HG03442 (cell line): ENCODE measurements around the gene TRIM46.

Experiments
- ATAC-seq: cut with Tn5 transposase; IDR thresholded peaks from one replicate; pipeline ENCODE4 v1.9.1; 2021; ENCODE audit warnings: mild to moderate bottlenecking, moderate library complexity; ENCODE audit not compliant: unreplicated experiment

Gene TRIM46, protein sequence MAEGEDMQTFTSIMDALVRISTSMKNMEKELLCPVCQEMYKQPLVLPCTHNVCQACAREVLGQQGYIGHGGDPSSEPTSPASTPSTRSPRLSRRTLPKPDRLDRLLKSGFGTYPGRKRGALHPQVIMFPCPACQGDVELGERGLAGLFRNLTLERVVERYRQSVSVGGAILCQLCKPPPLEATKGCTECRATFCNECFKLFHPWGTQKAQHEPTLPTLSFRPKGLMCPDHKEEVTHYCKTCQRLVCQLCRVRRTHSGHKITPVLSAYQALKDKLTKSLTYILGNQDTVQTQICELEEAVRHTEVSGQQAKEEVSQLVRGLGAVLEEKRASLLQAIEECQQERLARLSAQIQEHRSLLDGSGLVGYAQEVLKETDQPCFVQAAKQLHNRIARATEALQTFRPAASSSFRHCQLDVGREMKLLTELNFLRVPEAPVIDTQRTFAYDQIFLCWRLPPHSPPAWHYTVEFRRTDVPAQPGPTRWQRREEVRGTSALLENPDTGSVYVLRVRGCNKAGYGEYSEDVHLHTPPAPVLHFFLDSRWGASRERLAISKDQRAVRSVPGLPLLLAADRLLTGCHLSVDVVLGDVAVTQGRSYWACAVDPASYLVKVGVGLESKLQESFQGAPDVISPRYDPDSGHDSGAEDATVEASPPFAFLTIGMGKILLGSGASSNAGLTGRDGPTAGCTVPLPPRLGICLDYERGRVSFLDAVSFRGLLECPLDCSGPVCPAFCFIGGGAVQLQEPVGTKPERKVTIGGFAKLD

DNA sequence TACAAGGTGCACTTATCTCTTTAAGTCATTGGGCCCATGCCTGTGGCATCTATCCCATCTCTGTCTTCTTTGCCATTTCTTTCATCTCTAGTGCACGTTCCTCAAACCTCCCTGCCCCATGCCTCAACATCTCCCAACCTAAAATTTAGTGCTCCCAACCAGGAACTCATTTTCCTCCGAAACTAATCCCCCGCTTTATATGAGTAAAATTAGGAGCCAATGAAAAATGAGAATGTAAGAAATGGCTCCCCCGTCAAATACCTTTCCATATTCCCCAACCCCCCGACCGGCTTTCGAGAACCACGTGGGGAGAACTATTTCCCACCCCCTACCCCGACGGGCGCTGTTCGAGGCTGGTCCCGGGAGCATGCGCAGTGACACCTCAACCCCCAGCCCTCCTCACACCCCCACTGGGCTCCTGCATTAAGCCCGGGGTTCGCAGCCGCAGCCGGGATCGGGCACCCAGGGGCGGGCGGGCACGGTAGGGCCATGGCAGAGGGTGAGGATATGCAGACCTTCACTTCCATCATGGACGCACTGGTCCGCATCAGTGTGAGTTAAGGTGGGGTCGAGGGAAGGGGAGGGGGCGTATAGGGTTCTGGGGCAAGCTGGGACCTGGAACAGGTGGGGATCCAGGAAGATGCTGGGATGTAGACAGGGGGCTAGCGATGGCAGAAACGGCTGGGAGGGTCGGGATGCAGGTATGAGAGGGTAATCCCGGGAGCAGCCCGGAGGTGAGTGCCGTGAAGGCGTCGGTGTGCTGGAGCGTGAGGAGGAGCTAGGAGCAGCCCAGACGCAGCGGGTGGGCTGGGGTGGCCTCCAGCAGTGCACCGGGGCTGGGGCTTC is at the start of gene TRIM46:
TRIM46 (plus strand) TSS at position 372 of the 846 bp plus-strand sequence; CDS start at position 490, 118 bp downstream.
- ATAC-seq = no peak

DNA sequence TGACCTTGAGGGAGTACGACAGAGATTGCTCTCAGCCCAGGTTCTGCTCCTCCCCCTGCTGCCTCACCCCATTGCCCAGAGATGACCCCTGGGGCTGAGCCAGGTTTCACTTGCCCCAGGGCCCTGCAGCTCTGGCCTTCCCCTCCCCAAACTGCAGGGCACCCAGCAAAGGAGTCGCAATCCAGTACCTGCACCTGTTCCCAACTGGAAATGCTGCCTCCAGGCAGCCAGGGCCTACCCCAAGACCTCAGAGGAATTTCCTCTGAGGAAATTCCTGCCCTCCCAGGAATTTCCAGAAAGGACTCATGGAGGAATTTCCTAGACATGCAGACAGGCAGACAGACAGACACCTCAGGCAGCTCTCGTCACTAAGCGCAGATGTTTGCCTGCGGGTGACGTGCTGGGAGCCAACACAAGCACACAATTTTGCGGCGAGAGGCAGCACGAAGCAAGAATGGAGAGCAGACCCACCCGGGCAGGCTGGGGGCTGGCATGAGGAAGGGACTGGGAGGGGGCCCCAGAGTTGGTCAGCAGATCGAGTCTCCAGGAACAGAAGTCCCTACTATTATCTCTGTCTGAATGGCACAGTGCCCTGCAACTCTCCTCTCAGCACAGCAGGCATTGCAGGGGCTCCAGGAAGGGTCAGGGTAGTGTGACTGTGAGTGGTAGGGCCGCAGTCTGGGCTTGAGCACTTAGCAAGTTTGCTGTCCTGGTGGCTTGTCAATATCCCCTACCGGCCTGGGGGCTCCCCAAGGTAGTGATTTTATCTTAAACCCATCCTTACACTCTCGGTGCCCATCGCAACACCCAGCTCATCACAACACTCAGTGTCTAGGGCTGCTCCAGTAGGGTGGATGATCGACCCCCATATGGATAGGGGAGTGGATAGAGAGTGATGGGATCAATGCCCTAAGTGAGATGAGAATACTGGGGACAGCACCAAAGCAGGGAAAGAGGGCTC is 48.9 kb upstream of the TRIM46 start:
- ATAC-seq = no peak

DNA sequence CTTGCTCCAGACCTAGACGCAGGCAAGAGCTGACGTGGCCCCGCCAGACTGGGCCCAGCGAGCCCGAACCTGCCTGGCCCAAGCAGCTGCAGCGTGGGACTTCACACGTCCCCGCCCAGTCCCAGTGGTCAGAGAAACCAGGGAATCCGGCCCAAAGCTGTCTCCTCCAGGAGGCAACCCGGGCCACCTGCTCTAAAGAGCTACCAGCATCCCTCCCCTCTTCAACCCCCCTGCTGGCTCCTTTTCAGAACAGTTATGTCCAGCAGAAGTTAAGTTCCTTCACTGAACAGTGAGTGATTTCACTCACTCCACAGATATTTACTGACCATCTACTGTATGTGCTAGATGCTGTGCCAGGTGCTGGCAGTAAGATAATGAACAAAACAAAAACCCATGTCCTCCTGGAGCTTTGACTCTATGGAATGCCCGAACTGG is 48.1 kb upstream of the TRIM46 start:
- no peak for ATAC-seq

DNA sequence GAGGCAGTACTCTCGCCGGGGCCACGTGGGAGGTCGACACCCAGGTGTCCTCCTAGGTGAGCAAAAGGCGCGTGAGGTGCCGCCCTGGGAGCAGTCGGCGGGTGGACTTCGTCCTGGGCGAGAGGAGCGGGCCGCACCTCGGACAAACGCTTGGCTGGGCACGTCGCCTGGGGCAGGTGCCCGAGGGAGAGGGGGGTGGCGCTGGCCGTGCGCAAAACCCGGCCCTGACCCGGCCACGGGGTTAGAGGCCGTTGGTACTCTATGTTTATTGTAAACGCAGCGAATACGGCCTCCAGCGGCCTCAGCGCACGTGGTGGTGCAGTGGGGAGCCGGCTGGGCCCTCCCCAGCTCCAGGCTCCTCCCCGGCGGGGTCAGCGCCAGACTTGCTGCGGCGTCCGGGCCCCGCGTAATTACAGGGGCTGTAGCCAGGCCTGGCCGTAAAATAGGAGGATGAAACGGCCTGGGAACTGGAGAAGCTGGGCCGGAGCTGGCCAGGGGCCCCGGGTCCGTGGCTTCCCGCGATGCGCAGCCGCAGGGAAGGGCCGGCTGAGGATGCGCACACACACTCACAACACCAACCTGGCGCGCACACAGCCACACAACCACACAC is 47.6 kb upstream of the TRIM46 start:
- ATAC-seq = no peak

DNA sequence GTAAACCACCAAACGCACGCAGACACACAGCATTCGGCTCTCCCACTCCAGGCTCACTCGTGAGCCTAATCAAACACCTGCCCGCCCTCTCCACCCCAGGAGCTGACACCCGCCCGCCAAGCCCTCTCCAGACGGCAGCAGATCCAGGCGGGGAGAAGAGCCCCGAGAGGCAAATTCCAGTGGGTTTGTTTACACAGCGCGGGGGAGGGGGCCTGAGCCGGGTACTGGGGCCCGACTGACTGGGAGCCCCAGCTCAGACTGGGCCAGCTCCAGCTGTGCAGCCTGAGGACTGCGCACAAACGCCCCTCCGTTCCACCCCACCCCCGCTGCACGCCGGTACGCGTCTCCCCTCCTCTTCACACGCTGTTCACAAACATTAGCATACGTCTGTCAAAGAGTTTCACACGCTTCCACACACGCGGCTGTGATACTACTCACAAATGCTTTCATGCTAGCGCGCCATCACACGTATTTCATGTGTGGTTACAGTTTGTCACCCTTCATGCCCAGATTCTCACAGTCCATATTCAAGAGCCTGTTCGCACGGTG is 47.0 kb upstream of the TRIM46 start:
- ATAC-seq = no peak

DNA sequence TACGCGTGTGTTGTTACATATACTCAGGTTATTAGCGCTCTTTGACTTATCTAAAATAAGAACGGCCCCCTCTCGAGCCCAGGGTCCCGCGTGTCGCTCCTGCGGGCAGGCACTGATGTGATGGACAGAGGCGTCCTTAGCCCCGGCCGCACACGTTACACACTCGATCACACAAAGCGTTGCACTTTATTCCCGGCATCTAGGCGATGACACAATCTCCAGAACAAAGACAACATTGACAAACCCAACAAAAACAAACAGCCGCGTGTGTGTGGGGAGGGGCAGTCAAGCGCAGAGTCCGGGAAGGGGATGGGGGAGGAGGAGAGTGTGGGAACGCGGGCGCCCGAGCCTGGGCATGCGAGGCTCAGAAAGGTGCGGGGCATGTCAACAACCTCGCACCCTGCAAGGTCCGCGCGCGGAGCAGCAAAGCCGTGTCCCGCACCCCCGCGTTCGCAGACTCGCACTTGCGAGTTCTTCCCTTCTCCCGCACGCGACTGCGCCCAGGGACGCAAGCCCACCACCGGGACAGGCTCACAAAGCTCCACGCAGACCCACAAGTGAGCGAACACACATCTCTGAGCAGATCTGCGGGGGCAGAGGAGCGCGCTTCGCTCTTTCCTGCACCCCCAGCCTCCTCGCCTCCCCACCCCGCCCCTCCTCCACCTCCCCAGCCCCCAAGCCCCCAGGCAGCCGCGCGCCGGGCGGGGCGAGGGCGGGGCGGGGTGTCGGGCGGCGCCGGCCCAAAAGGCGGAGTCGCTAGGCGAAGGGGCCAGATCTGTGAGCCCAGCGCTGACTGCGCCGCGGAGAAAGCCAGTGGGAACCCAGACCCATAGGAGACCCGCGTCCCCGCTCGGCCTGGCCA is 46.3 kb upstream of the TRIM46 start, which contains the start of gene EFNA1:
EFNA1 (plus strand) TSS at position 772 of the 862 bp plus-strand sequence. CDS start 102 bp downstream, outside the sequence.
- ATAC-seq = no peak

DNA sequence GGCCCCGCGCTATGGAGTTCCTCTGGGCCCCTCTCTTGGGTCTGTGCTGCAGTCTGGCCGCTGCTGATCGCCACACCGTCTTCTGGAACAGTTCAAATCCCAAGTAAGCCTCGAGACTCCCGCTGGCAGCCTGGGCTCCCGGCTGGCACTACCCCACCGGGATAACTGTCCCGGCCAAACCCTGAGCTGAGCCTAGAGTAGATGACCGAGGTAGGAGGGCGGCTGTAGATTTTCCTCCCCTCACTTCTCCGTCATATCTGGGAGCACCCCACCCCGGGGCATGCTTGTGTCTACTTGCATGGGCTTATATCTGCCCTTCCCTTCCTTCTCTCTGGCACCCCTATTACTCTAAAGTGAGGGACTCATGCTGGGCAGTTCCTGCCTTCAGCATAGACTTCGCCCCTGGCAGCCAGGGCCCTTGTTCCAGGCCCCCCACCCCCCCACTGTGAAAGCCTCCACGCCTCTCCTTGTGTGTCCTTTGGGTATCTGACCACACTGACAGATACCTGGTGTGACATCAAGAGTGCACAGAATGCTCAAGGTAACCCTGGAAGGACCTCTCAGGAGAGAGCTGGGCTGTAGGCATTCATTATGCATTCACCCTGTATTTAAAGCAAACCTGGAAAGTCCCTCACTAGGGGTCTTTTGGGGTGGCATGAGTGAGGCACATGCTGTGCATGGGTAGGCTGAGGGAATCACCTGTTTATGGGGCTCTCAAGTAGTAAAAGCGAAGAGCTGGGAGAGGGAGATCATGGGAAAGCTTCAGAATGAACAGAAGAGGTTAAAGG is 45.5 kb upstream of the TRIM46 start:
- ATAC-seq = no peak

DNA sequence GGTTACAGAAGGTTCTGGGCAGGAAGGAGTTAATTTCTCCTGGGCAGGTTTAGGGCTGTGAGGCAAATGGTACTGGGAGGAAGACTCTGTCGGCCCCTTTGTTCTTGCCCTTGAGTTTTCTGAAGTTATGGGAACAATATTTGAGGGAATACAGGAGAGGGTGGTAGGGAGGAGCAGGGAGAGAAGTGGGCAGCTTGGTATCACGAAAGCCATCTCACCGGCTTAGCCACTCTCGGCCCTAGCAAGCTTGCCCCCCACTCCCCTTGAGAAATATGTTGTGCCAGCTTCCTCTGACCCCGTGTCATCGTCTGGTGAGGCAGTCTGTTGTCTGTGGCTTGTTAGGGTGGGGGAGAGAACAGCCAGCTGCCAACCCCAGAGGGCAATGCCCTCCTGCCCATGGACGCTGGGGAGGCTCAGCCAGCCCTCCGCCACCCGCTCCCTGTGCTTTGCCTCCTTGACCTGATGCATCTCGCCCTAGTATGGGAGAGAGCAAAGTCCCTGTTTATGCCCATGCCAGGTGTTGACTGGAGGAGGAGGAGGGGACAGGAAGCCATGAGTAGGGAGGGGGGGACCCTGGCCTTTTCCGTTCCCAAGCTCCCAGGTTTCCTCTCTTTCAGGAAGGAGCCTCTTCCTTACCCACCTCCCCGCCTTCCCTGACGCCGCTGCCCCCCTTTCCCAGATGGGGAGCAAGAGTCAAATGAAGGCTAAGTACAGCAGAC is 44.7 kb upstream of the TRIM46 start:
- no peak for ATAC-seq

DNA sequence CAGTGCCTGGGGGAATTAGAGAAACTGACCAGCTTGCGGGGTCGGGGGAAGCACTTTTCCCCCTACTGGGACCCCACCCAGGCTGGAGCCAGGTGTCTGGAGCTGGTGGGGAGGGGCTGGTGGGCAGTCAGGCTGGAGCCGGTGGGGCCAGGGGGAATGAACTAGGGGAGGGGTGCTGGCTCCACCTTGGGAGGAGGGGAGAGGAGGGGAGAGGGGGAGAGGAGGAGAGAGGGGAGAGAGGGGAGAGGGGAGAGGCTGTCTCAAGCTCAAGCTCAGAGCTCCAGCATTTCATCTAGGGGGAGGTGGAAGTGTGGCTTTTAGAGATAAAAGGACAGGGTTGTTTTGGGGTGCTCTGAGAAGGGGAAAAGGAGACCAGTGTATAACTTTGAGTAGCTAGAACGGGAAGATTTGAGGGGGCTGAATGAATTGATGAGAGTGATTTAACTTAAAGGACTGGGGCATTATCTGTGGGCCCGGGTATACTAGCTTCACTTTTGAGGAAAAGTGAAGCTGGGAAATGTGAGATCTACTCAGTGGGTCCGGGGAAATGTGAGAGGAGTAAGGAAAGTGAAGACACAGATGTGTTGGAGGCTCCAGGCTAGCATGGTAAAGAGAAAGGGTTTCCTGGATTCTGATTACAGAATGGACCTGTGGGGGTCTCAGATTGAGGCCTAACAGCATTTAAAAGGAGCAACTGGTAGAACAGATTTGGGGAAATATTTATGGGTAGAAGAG is 43.2 kb upstream of the TRIM46 start:
- no peak for ATAC-seq

DNA sequence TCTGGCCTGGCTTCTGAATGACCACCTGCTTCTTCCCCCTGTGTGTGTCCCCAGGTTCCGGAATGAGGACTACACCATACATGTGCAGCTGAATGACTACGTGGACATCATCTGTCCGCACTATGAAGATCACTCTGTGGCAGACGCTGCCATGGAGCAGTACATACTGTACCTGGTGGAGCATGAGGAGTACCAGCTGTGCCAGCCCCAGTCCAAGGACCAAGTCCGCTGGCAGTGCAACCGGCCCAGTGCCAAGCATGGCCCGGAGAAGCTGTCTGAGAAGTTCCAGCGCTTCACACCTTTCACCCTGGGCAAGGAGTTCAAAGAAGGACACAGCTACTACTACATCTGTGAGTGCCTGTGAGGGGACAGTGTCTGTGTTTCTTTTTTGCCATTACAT is 42.4 kb upstream of the TRIM46 start:
- no peak for ATAC-seq

DNA sequence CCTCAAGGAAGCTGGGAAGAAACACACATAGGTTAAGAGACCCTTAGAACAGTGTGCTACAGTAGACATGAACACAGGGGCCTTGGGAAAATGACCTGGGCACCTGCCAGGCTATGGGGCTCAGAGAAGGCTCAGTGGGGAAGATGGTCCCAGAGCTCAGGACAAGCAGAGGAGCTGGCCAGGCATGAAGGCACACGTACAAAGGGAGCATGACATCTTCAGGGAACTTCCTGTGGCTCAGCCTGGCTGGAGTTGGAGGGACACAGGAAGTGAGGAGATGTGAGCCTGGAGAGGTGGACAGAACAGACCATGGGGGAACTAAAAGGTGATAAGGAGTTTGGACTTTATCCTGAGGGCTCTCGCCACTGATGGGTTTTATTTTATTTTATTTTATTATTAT is 41.8 kb upstream of the TRIM46 start:
- no peak for ATAC-seq

DNA sequence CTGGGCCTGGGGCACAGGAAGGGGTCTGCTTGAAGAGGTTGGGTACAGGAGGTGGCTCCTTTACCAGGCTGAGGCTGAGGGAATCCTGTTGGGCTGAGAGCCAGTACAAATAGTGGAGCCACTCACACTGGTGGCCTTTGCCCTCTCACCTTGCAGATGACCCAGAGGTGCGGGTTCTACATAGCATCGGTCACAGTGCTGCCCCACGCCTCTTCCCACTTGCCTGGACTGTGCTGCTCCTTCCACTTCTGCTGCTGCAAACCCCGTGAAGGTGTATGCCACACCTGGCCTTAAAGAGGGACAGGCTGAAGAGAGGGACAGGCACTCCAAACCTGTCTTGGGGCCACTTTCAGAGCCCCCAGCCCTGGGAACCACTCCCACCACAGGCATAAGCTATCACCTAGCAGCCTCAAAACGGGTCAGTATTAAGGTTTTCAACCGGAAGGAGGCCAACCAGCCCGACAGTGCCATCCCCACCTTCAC is 39.8 kb upstream of the TRIM46 start:
- no peak for ATAC-seq

DNA sequence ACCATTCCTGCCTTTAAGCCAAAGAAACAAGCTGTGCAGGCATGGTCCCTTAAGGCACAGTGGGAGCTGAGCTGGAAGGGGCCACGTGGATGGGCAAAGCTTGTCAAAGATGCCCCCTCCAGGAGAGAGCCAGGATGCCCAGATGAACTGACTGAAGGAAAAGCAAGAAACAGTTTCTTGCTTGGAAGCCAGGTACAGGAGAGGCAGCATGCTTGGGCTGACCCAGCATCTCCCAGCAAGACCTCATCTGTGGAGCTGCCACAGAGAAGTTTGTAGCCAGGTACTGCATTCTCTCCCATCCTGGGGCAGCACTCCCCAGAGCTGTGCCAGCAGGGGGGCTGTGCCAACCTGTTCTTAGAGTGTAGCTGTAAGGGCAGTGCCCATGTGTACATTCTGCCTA is 39.3 kb upstream of the TRIM46 start:
- ATAC-seq = no peak

DNA sequence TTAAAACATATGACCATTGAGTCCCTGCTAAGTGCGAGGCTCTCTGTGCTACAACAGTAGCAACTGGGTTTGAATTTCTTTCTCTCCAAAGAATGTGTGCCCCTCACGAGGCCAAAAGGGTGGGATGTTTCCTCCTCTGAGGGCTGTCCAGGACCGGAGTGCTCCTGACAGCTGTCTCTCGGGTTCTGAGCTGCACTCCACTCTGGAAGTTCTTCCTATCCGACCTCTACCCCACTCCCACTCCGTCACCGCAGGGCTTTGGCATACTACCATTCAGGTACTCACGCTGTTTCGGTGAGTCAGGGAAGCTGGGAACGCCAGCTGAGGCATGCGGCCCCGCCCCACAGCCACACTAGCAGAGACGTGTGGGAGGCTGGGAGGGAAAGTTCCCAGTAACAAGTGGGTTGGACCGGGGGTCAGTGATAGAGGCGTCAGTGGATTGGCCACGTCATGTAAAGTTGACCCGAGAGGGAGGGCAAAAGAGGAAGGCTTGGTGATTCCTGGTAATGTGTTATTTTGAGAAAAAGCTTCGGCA is 38.7 kb upstream of the TRIM46 start:
- no peak for ATAC-seq

DNA sequence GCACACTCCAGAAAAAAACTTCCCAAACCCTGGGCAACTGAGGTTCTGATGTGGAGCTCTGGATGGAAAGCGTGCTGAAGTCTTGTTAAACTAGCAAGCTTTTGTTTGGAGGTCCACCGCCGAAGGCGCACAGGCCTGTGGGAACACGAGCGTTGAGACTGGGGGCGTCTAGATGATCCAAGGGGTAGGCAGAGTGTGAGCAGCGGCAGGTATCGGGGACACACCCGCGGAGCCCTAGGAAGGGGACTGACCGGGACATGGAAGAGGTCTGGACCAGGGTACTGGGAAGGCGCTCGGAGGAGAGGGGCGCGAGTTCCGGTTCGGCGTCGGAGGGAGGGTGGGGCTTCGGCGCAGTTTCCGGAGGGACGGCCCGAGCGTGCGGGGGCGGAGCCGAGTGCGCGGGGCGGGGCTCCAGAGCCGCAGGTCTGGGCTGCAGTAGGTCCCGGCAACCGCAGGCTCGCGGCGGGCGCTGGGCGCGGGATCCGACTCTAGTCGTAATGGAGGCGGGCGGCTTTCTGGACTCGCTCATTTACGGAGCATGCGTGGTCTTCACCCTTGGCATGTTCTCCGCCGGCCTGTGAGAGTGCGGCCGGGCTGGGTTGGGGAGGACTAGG is 38.1 kb upstream of the TRIM46 start, which contains the start of gene SLC50A1:
SLC50A1 (plus strand) TSS at position 438 of the 614 bp plus-strand sequence; CDS start at position 498, 60 bp downstream.
- peak; percentile 67 for ATAC-seq
